HG02973 (cell line): ENCODE measurements around the gene PURB.
A peak's percentile ranks its signal among the peaks of the same experiment; 100 is the strongest.
"Not testable (repeated sequence)": the region's sequence is repeated elsewhere in the genome, so short reads cannot be mapped to it uniquely, and the experiment has no call there.

Source experiments
- ATAC-seq: cut with Tn5 transposase; IDR thresholded peaks from one replicate; pipeline ENCODE4 v1.9.1; 2021; ENCODE audit warnings: moderate library complexity; ENCODE audit not compliant: unreplicated experiment

The PURB gene

DNA sequence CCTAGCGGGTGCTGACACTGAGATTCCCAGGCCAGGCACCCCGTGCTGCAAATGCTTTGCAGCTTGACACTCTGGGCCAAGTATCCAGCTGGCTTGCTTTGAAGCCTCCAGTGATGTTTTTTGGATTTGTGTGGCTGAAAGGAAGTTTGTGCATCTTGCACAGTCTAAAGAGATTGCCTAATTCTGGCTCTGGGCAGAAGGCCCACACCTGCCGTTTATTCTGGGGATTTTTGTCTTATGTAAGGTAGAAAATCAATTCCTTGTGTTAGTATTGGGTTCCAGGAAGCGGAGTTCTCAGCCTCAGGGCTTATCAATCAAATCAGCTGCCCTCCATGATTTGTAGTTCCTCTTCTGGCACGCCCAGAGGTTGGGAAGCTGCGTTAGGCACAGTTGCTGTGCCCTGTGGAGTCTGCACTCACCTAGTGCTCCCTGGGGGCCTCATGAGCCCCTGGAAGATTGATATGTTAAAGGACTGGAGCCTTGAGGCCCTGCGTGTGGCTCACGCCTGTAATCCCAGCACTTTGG lies 8.4 kb upstream of the PURB start:
- ATAC-seq = no peak

GRCh38 chr7:44891791-44892190 lies 6.5 kb upstream of the PURB start:
- no peak for ATAC-seq

DNA sequence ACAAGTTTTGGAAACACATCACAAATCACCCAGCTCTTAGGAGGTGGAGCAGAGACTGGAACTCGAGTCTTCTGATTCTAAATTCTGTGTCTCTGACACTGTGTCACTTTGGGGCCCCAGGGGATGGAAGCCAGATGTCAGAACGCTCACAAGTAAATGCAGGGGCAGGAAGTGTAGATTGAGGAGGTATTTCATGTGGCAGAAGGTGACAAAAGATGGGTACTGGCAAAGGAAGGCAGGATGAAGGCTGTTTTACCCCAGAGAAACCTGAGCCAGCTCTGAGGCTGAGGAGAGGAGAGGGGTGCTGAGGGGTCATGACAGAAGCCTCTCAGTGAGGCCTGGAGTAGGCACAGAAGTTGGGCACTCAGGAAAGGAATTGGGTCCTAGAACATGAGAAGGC lies 6.0 kb upstream of the PURB start:
- no peak for ATAC-seq

- ATAC-seq = no peak
These were observed 3.9 kb upstream of the PURB start for GRCh38 chr7:44889086-44889781.

DNA sequence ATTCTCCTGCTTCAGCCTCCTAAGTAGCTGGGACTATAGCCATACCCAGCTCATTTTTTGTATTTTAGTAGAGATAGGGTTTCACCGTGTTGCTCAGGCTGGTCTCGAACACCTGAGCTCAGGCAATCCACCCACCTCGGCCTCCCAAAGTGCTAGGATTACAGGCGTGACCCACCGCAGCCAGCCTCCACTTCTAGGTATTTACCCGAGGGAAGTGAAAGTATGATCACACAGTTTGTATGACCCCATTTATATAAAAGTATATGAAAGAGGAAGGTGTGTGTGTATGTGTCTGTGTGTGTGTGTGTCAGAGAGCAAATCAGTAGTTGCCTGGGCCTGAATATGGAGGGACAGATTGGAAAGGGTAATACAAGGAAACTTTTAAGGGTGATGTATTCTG lies 2.0 kb upstream of the PURB start:
- ATAC-seq = no peak

- peak; percentile 21 for ATAC-seq
These were observed 523 bp downstream of the PURB start for GRCh38 chr7:44884621-44885393.

GRCh38 chr7:44883961-44884620 lies 1.2 kb downstream of the PURB start:
- no peak for ATAC-seq

DNA sequence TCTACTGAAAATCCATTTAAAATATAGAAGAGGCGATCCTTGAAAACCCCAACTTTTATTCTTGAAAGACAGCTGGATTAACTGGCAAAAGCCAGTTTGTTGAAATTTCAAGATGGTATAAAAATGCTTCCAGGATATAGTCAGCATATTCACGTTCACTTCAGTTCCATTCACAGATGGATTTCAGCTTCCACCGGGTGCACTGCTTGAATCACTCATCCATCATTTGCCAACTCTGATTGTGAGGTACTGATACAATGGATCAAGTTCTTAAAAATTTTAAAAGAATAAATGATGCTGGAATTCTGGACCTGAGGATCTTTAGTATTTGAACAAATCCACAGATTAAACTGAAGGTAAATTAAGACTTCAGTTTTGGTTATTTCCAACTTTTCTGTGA lies 2.4 kb downstream of the PURB start:
- no peak for ATAC-seq

DNA sequence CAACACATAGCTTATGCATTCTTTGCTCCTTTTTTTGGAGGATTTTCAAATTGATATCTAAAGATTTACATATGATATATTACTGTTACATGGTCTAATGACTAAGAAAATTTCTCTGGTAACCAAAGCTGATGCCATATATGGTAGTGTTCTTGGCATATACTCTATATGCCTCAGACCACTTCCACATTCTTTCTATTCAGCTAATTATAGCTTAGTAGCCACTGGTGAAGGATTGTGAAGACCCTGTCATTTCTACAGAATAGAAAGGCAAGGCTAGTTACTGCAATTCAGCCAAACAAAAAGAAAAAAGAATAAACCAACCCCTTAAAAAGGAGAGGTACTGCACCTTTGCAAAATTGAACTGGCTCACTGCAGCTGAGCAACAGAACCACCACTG lies 3.7 kb downstream of the PURB start:
- ATAC-seq = no peak

DNA sequence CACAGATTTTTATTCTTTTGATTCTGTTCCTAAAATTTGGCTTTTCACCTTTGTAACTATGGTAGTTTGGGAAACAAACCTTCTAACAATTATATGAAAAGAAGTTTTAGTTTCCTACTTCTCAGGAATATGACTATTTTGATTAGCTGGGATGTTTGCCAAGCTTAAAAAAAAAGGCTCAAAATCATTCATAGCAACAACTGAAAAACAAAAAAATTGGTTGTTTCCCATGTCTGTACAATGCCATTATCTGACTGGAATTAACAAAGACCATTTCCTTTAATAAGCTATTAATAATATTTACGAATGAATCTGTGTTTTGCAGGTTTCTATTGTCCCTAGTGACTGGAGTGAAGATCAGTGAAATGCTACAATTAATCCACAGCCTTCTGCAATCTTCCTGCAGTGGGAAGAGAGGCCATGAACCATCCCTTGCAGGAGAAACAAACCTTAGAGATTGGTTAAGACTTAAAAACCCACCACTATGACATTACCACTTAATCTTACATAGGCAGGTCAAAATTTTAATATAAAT lies 4.2 kb downstream of the PURB start:
- no peak for ATAC-seq

DNA sequence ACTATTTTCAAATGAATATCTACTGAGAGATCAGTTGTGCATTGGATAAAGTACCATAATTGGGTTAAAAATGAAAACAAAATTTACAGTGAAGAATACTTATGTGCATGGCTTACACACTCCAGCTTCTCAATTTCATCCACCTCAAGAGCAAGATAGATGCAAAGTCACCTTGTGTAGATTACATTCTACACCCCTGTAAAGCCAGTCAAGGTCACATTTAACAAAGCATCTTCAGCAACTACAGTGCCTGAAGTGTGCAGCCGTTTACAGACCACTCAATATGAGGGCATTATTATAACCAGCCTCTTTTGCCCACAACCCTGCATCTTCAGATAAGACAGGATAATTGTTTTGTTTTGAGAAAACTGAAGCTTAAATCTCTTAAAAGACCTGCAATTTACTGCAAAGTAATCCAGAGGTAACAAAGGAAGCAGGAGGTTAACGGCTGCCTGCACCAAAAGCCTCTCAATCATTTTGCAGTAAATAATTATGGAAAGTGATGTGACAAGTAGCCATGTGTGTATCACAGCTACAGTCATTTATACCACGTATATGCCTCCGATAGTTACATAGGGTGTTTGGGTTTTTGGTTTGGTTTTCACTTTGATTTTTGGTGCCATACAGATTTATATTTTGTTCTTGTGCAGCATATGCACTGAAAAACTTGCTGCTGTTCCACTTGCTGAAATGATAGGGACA lies 4.9 kb downstream of the PURB start:
- no peak for ATAC-seq

GRCh38 chr7:44876393-44876792 lies 8.9 kb downstream of the PURB start:
- ATAC-seq = no peak

DNA sequence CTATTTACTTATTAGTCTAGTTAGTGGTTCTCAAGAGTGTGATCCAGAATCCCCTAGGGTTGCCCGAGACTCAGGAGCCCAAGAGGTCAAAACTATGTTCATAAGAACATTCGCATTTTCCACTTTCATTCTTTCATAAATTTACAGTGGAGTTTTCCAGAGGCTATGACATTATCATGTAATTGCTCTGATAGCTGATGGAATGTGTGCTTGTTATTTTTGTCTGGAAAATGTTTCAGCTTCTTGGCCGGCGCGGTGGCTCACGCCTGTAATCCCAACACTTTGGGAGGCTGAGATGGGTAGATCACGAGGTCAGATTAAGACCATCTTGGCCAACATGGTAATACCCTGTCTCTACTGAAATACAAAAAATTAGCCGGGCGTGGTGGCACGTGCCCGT lies 10.1 kb downstream of the PURB start:
- no peak for ATAC-seq

DNA sequence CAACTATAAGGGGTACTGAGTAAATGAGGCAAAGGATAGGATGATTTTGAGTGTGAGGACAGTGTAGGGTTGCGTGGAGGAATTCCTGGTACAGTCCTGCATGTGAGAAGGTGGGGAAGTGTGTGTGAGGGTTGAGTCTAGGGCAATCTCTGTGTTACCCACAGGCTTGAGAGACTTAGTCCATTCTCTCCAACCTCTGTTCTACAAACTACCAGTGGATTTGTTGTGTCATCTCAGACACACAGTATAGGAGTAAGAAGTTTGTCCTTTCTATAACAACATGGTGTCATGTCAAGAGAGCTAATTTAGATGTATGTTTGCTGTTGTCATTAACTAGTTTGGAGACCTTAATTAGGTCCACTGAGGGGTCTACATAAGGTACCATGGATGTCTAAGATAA lies 12.5 kb downstream of the PURB start:
- ATAC-seq = no peak

GRCh38 chr7:44871918-44872317 lies 13.4 kb downstream of the PURB start:
- ATAC-seq = not testable (repeated sequence)

- not testable (repeated sequence) for ATAC-seq
These were observed 14.6 kb downstream of the PURB start for GRCh38 chr7:44870780-44871179.

- ATAC-seq = not testable (repeated sequence)
These were observed 15.0 kb downstream of the PURB start for GRCh38 chr7:44870336-44870735.

- ATAC-seq = no peak
These were observed 18.0 kb downstream of the PURB start for GRCh38 chr7:44867073-44867995.

GRCh38 chr7:44861949-44862348 lies 23.4 kb downstream of the PURB start:
- ATAC-seq = not testable (repeated sequence)

DNA sequence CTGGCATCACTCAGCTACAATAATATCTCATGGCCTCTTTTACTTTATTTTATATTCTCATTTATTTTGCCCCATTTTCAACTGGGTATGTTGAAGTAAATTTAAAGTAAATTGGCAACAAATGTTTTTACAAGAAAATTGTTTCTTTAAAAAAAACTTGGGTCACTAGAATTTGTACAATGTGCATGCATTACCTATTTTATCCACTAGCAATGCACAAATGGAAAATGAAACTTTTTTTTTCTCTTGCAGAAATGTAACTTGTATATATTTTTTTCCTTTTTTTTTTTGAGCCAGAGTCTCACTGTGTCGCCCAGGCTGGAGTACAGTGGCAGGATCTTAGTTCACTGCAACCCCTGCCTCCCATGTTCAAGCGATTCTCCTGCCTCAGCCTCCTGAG lies 27.2 kb downstream of the PURB start:
- no peak for ATAC-seq
